Right lobe of liver (tissue), 4 donors: ENCODE measurements around the gene KDM1B.

ENCODE experiments used
- CTCF ChIP-seq, 4 donors: fragments of 200-600 bp in 3 of 4; fragments of 450-650 bp in 1 of 4; IDR thresholded peaks; one replicate each; pipeline versions ENCODE4 v1.5.1 to v1.8.0; 2016 to 2022; ENCODE audit warnings: antibody characterized with exemption in 4 of 4, mild to moderate bottlenecking in 2 of 4
- POLR2A ChIP-seq: fragments of 450-650 bp; IDR thresholded peaks from one replicate; pipeline ENCODE4 v1.6.1; 2017; ENCODE audit warnings: antibody characterized with exemption, mild to moderate bottlenecking
- donor health status: DM: no; HTN: no; CAD: no.
- donor health status: DM: no; HTN: no; CAD: no.
- donor health status: DM: no; HTN: yes; CAD: no.

- TF ChIP-seq CTCF (IDR thresholded peaks at IDR 0.05) (no peak), POLR2A (no peak)
Measured at GRCh38 chr6:18213439-18213838, 58.2 kb downstream of the KDM1B start.
